Vagina (tissue), 2 donors: ENCODE results near the gene SERPINE3. TPM values are rescaled to one million over a fixed set of nuclear protein-coding genes. Genes with fewer than 3 reads are reported as not detected.

ENCODE experiments used
- DNase-seq, 2 donors: peaks; one replicate each; pipeline ENCODE4 v3.0.0-alpha.2; 2017; ENCODE audit errors: extremely low spot score in 2 of 2
- H3K27ac ChIP-seq: fragments of 200-600 bp; sonication (generic); one replicate; pipeline ENCODE4 v1.5.1; 2019
- H3K27me3 ChIP-seq: fragments of 200-600 bp; sonication (generic); one replicate; pipeline ENCODE4 v1.5.1; 2019
- H3K36me3 ChIP-seq, 2 donors: fragments of 200-600 bp; sonication (generic); one replicate each; pipeline ENCODE4 v1.5.1; 2017 to 2019
- H3K4me1 ChIP-seq: fragments of 200-600 bp; sonication (generic); one replicate; pipeline ENCODE4 v1.5.1; 2019
- H3K4me3 ChIP-seq, 2 donors: fragments of 200-600 bp; sonication (generic); 1 replicate in 1 of 2; 2 replicates in 1 of 2; pipeline ENCODE4 v1.5.1; 2016 to 2019
- H3K9me3 ChIP-seq: fragments of 200-600 bp; sonication (generic); one replicate; pipeline ENCODE4 v1.5.1; 2019
- CTCF ChIP-seq, 3 experiments: fragments of 450-650 bp in 2 of 3; fragments of 200-600 bp in 1 of 3; sonication (generic) in 1 of 3; IDR thresholded peaks; one replicate each; pipeline ENCODE4 v1.5.1; 2017 to 2019; ENCODE audit warnings: antibody characterized with exemption in 3 of 3, mild to moderate bottlenecking in 2 of 3, moderate library complexity in 2 of 3
- POLR2A ChIP-seq, 2 donors: fragments of 450-650 bp; IDR thresholded peaks; one replicate each; pipeline ENCODE4 v1.6.1; 2017; ENCODE audit warnings: antibody characterized with exemption in 2 of 2, mild to moderate bottlenecking in 2 of 2, moderate library complexity in 2 of 2
- POLR2AphosphoS5 ChIP-seq, 2 donors: sonication (generic); formaldehyde crosslinking; IDR thresholded peaks; one replicate each; pipeline ENCODE4 v1.9.0; 2017; ENCODE audit warnings: antibody characterized with exemption in 2 of 2, mild to moderate bottlenecking in 2 of 2, low read depth in 1 of 2; ENCODE audit not compliant: insufficient read depth in 1 of 2
- intact Hi-C: fragments of 100-400 bp; cut with DNase I; formaldehyde crosslinking; loops from one replicate; pipeline ENCODE4 v1.15.1; 2023
- total RNA-seq: library from RNA; depleted of rRNA; stranded (reverse); fragments of >200 nt; gene quantifications from one replicate; pipeline ENCODE4 v1.2.3, GENCODE V29; 2016

The SERPINE3 gene
- not detected for total RNA-seq

- intact Hi-C loops, result no loop called here
- Histone ChIP-seq H3K27me3 (no peaks in the 10 kb centered on the region), H3K36me3 (no peaks in the 10 kb centered on the region), H3K9me3 (no peaks in the 10 kb centered on the region), H3K27ac (no peak within 1 kb of the TSS), H3K4me3 (no peak within 1 kb of the TSS), H3K4me1 (no peaks in the 10 kb centered on the region)
- DNase-seq, result no peak
- no peak for TF ChIP-seq POLR2A (IDR thresholded peaks at IDR 0.05)
- TF ChIP-seq POLR2AphosphoS5 (IDR thresholded peaks at IDR 0.05; ENCODE audit: insufficient read depth in 1 of 2, low read depth in 1 of 2), result no peak
- TF ChIP-seq CTCF (IDR thresholded peaks at IDR 0.05), result no peak
Measured at GRCh38 chr13:51339354-51339753, at the start of gene SERPINE3. Gene SERPINE3, plus strand, starts transcription at chr13:51339691. Its CDS starts 1,401 bp downstream, at chr13:51341092.

- no peak for DNase-seq
- Histone ChIP-seq H3K4me3 (no peak overlapping the region), H3K4me1 (no peaks in the 10 kb centered on the region), H3K27ac (no peak overlapping the region), H3K36me3 (no peaks in the 10 kb centered on the region), H3K27me3 (no peaks in the 10 kb centered on the region), H3K9me3 (no peaks in the 10 kb centered on the region)
- TF ChIP-seq CTCF (IDR thresholded peaks at IDR 0.05) (no peak), POLR2AphosphoS5 (IDR thresholded peaks at IDR 0.05; ENCODE audit: insufficient read depth in 1 of 2, low read depth in 1 of 2) (no peak), POLR2A (IDR thresholded peaks at IDR 0.05) (no peak)
- intact Hi-C loops, result no loop called here
Measured at GRCh38 chr13:51291341-51291740, 48.1 kb upstream of the SERPINE3 start.

- Histone ChIP-seq H3K27me3 (no peaks in the 10 kb centered on the region), H3K4me3 (no peak overlapping the region), H3K27ac (no peak overlapping the region), H3K9me3 (no peaks in the 10 kb centered on the region), H3K36me3 (no peaks in the 10 kb centered on the region), H3K4me1 (no peaks in the 10 kb centered on the region)
- intact Hi-C loops, result no loop called here
- TF ChIP-seq POLR2A (IDR thresholded peaks at IDR 0.05), result no peak
- no peak for TF ChIP-seq POLR2AphosphoS5 (IDR thresholded peaks at IDR 0.05; ENCODE audit: insufficient read depth in 1 of 2, low read depth in 1 of 2)
- no peak for TF ChIP-seq CTCF (IDR thresholded peaks at IDR 0.05)
- DNase-seq, result no peak
Measured at GRCh38 chr13:51292000-51292565, 47.4 kb upstream of the SERPINE3 start.

- intact Hi-C loops, result no loop called here
- H3K36me3 ChIP-seq, result no peaks in the 10 kb centered on the region
- H3K9me3 ChIP-seq, result no peaks in the 10 kb centered on the region
Measured at GRCh38 chr13:51297556-51297955, 41.9 kb upstream of the SERPINE3 start.

More at GRCh38 chr13:51297556-51297955, 41.9 kb upstream of the SERPINE3 start:
- Histone ChIP-seq H3K27ac (no peak overlapping the region), H3K27me3 (no peaks in the 10 kb centered on the region), H3K4me1 (no peaks in the 10 kb centered on the region), H3K4me3 (no peak overlapping the region)
- TF ChIP-seq POLR2A (IDR thresholded peaks at IDR 0.05), result no peak
- no peak for TF ChIP-seq CTCF (IDR thresholded peaks at IDR 0.05)
- no peak for TF ChIP-seq POLR2AphosphoS5 (IDR thresholded peaks at IDR 0.05; ENCODE audit: insufficient read depth in 1 of 2, low read depth in 1 of 2)
- DNase-seq, result no peak
